HepG2 (cell line): ENCODE data around the gene PTPN18. TPM values are rescaled to one million over a fixed set of nuclear protein-coding genes. Genes with fewer than 3 reads are reported as not detected.

Experiments
- CSRNP1 ChIP-seq: sonication (generic); formaldehyde crosslinking; IDR thresholded peaks from 2 replicates; pipeline ENCODE4 v1.8.1; 2023; ENCODE audit warnings: mild to moderate bottlenecking, missing genetic modification reagents
- DRAP1 ChIP-seq: IDR thresholded peaks from 2 replicates; pipeline ENCODE4 v1.6.1; 2016; ENCODE audit warnings: missing genetic modification reagents, missing compliant biosample characterization
- HDAC2 ChIP-seq: sonication (generic); formaldehyde crosslinking; IDR thresholded peaks from 2 replicates; pipeline ENCODE4 v1.4.0; 2020; ENCODE audit warnings: missing genetic modification reagents
- HMGXB4 ChIP-seq, 2 experiments: sonication (generic) in 1 of 2; formaldehyde crosslinking in 1 of 2; IDR thresholded peaks; 2 replicates each; pipeline versions ENCODE4 v1.4.0 to v1.6.1; 2018 to 2020; ENCODE audit warnings: missing genetic modification reagents in 2 of 2, borderline replicate concordance in 1 of 2, low read depth in 1 of 2, mild to moderate bottlenecking in 1 of 2, missing biosample characterization in 1 of 2
- NR1H2 ChIP-seq: sonication (generic); formaldehyde crosslinking; IDR thresholded peaks from 2 replicates; pipeline ENCODE4 v1.8.1; 2022; ENCODE audit warnings: low read depth, missing genetic modification reagents, borderline replicate concordance
- PAXIP1 ChIP-seq: sonication (generic); formaldehyde crosslinking; conservative IDR thresholded peaks from 2 replicates; pipeline ENCODE4 v1.4.0; 2020; ENCODE audit warnings: mild to moderate bottlenecking, missing genetic modification reagents, moderate library complexity
- POLR2A ChIP-seq, 2 experiments: IDR thresholded peaks; 2 replicates each; pipeline ENCODE4 v1.6.1; 2011; ENCODE audit warnings: low read depth in 2 of 2, low read length in 2 of 2, mild to moderate bottlenecking in 1 of 2, moderate library complexity in 1 of 2; ENCODE audit not compliant: insufficient read depth in 1 of 2
- SALL2 ChIP-seq: sonication (generic); formaldehyde crosslinking; IDR thresholded peaks from 2 replicates; pipeline ENCODE4 v1.8.1; 2023; ENCODE audit warnings: mild to moderate bottlenecking, missing genetic modification reagents, inconsistent platforms
- SKI ChIP-seq: fragments of 450-650 bp; IDR thresholded peaks from one replicate; pipeline ENCODE4 v1.6.1; 2018; ENCODE audit warnings: mild to moderate bottlenecking; ENCODE audit not compliant: partially characterized antibody
- TOPORS ChIP-seq: sonication (generic); formaldehyde crosslinking; IDR thresholded peaks from 2 replicates; pipeline ENCODE4 v1.8.0; 2023; ENCODE audit warnings: mild to moderate bottlenecking, missing genetic modification reagents
- ZBTB7A ChIP-seq: sonication (generic); formaldehyde crosslinking; IDR thresholded peaks from 2 replicates; pipeline ENCODE4 v1.8.0; 2022; ENCODE audit warnings: mild to moderate bottlenecking, missing genetic modification reagents
- ZNF30 ChIP-seq: sonication (generic); formaldehyde crosslinking; IDR thresholded peaks from 2 replicates; pipeline ENCODE4 v1.5.0; 2020; ENCODE audit warnings: mild to moderate bottlenecking, missing genetic modification reagents
- ZNF33B ChIP-seq: sonication (generic); formaldehyde crosslinking; IDR thresholded peaks from 2 replicates; pipeline ENCODE4 v1.5.1; 2020; ENCODE audit warnings: mild to moderate bottlenecking, missing genetic modification reagents
- ZNF557 ChIP-seq: sonication (generic); formaldehyde crosslinking; IDR thresholded peaks from 2 replicates; pipeline ENCODE4 v1.4.0; 2020; ENCODE audit warnings: missing genetic modification reagents
- ZNF563 ChIP-seq: sonication (generic); formaldehyde crosslinking; IDR thresholded peaks from 2 replicates; pipeline ENCODE4 v1.8.0; 2022; ENCODE audit warnings: mild to moderate bottlenecking, moderate library complexity, missing genetic modification reagents
- ZNF724P ChIP-seq: sonication (generic); formaldehyde crosslinking; IDR thresholded peaks from 2 replicates; pipeline ENCODE4 v1.8.0; 2022; ENCODE audit warnings: missing genetic modification reagents, borderline replicate concordance
- ZSCAN29 ChIP-seq: sonication (generic); formaldehyde crosslinking; conservative IDR thresholded peaks from 2 replicates; pipeline ENCODE4 v1.4.0; 2020; ENCODE audit warnings: mild to moderate bottlenecking, missing genetic modification reagents
- polyA plus RNA-seq, 8 experiments: library from polyadenylated mRNA; depleted of rRNA in 3 of 8; stranded (reverse) in 7 of 8; unstranded in 1 of 8; fragments of >200 nt; fragmentation: Illumina TruSeq in 4 of 8; extraction: Trizol in 4 of 8; gene quantifications; 2 replicates each; pipeline versions ENCODE4 v1.2.1 to v1.2.3, GENCODE V29; 2011 to 2016; ENCODE audit warnings: low read depth in 4 of 8, missing spikeins in 1 of 8, mixed read lengths in 1 of 8; ENCODE audit not compliant: insufficient read depth in 1 of 8
- total RNA-seq, 5 experiments: library from RNA; depleted of rRNA; stranded (reverse); fragments of >200 nt; fragmentation: Illumina TruSeq; extraction: Trizol; gene quantifications; 2 replicates each; pipeline ENCODE4 v1.2.3, GENCODE V29; 2016; ENCODE audit warnings: low read depth in 1 of 5
- TF ChIP-seq, protein P1 (sequence below): sonication (generic); formaldehyde crosslinking; IDR thresholded peaks from 2 replicates; pipeline ENCODE4 v1.8.0; 2022; ENCODE audit warnings: missing genetic modification reagents, mild to moderate bottlenecking, borderline replicate concordance
- TF ChIP-seq, protein P2 (sequence below): sonication (generic); formaldehyde crosslinking; conservative IDR thresholded peaks from 2 replicates; pipeline ENCODE4 v1.8.1; 2023; ENCODE audit warnings: missing genetic modification reagents

The PTPN18 gene
- total and polyA plus RNA-seq, 2 of the 13 experiments (the other 11 are each of a cell fraction or from before 2014, with no cell fraction given), result 14.8 to 39.6 TPM

GRCh38 chr2:130390460-130391057, 34.7 kb downstream of the PTPN18 start (continued):
- 0 out of 2 replicates have a peak, but pooled peaks have one; percentile 8 for TF ChIP-seq ZNF33B (CRISPR knock-in tag)
- no peak; the same call in none of the 2 replicates for TF ChIP-seq PAXIP1 (CRISPR knock-in tag)
- no peak for TF ChIP-seq ZSCAN29
- TF ChIP-seq ZNF557 (CRISPR knock-in tag), result no peak
- TF ChIP-seq HDAC2, result 0 out of 2 replicates have a peak, but pooled peaks have one; percentile 7
- TF ChIP-seq ZNF30 (CRISPR knock-in tag), result no peak
- no peak for TF ChIP-seq POLR2A (IDR thresholded peaks at IDR 0.05; ENCODE audit: insufficient read depth in 1 of 2, low read depth in 2 of 2, low read length in 2 of 2)
- TF ChIP-seq SALL2 (CRISPR knock-in tag), result no peak
- peak; percentile 80 for TF ChIP-seq ZBTB7A
- TF ChIP-seq TOPORS (CRISPR knock-in tag), result no peak
- no peak for TF ChIP-seq DRAP1
- TF ChIP-seq HMGXB4 (CRISPR knock-in tag; IDR thresholded peaks at IDR 0.05; ENCODE audit: borderline replicate concordance in 1 of 2, low read depth in 1 of 2), result 0 out of 4 replicates have a peak, but pooled peaks of 1 of the 2 experiments have one; percentile 16
- TF ChIP-seq SKI, result no peak
- no peak for TF ChIP-seq ZNF724P
- 0 out of 2 replicates have a peak, but pooled peaks have one; percentile 24 for TF ChIP-seq NR1H2
- TF ChIP-seq CSRNP1 (CRISPR knock-in tag), result no peak
- TF ChIP-seq, protein P1, sequence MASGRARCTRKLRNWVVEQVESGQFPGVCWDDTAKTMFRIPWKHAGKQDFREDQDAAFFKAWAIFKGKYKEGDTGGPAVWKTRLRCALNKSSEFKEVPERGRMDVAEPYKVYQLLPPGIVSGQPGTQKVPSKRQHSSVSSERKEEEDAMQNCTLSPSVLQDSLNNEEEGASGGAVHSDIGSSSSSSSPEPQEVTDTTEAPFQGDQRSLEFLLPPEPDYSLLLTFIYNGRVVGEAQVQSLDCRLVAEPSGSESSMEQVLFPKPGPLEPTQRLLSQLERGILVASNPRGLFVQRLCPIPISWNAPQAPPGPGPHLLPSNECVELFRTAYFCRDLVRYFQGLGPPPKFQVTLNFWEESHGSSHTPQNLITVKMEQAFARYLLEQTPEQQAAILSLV, result 0 out of 2 replicates have a peak, but pooled peaks have one; percentile 5
- TF ChIP-seq ZNF563, result no peak
- TF ChIP-seq, protein P2, sequence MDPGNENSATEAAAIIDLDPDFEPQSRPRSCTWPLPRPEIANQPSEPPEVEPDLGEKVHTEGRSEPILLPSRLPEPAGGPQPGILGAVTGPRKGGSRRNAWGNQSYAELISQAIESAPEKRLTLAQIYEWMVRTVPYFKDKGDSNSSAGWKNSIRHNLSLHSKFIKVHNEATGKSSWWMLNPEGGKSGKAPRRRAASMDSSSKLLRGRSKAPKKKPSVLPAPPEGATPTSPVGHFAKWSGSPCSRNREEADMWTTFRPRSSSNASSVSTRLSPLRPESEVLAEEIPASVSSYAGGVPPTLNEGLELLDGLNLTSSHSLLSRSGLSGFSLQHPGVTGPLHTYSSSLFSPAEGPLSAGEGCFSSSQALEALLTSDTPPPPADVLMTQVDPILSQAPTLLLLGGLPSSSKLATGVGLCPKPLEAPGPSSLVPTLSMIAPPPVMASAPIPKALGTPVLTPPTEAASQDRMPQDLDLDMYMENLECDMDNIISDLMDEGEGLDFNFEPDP, result no peak
